Progenitor cell of endocrine pancreas (in vitro differentiated cells): ENCODE measurements around the gene UTP14C. TPM values are rescaled to one million over a fixed set of nuclear protein-coding genes. Genes with fewer than 3 reads are reported as not detected.

Source experiments
- DNase-seq: peaks from one replicate; pipeline ENCODE4 v3.0.0; 2021; ENCODE audit warnings: low spot score; ENCODE audit not compliant: unreplicated experiment
- H3K27ac Mint-ChIP-seq: 2 replicates; pipeline ENCODE4 v1.8.0; 2021; ENCODE audit warnings: mild to moderate bottlenecking, moderate library complexity, mixed read lengths
- H3K27me3 Mint-ChIP-seq: 2 replicates; pipeline ENCODE4 v1.8.0; 2021; ENCODE audit warnings: mixed read lengths
- H3K36me3 Mint-ChIP-seq: 2 replicates; pipeline ENCODE4 v1.8.0; 2022; ENCODE audit warnings: mixed read lengths; ENCODE audit not compliant: insufficient read depth
- H3K4me1 Mint-ChIP-seq: 2 replicates; pipeline ENCODE4 v1.8.0; 2021; ENCODE audit warnings: low read depth, mixed read lengths
- H3K4me3 Mint-ChIP-seq: 2 replicates; pipeline ENCODE4 v1.8.0; 2021; ENCODE audit warnings: low read depth, mild to moderate bottlenecking, moderate library complexity, mixed read lengths
- H3K9me3 Mint-ChIP-seq: 2 replicates; pipeline ENCODE4 v1.8.0; 2021; ENCODE audit warnings: low read depth, mixed read lengths
- total RNA-seq: library from RNA; stranded (reverse); gene quantifications from 2 replicates; pipeline ENCODE4 v1.2.1, GENCODE V29; 2021
- TF ChIP-seq, protein P1 (sequence below): fragments of 200-600 bp; sonication (generic); IDR thresholded peaks from one replicate; pipeline ENCODE4 v1.5.0; 2021; ENCODE audit warnings: antibody characterized with exemption, mild to moderate bottlenecking; ENCODE audit not compliant: unreplicated experiment

Gene UTP14C
- total RNA-seq, 1 donor from 2014 or later = 22.6 TPM

- H3K4me1 Mint-ChIP-seq = peaks cover 81% of the 10 kb centered on the region
- peak overlapping the region; percentile 92 for H3K27ac Mint-ChIP-seq
Measured at GRCh38 chr13:52003541-52003940, 20.9 kb upstream of the UTP14C start.

DNA sequence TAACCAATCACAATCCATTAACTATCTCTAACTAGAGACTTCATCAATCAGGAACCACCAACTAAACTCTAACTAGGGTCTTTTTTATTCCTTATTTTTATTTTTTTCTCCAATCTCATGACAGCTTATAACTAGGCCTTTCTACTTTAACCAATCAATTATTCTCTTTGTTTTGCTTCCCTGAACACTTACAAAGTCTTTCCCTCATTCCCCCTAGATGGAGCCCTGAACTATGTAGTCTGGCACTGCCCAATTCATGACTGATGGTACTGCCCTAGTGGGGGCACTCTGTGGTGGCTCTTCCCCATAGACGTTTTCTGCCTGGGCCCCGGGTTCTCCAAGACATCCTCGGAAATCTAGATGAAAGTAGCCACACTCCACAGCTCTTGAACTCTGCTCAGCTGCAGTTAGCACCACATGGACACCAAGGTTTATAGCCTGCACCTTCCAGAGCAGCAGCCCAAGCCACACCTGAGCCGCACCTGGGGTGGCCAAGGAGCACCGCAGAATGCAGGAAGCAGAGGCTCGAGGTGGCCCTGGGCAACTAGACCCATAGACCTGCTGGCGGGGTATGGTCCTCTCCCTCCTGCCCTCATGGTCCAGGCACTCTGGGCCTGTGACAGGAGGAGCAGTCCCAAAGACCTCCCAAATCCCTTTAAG is 19.9 kb upstream of the UTP14C start:
- no peak for DNase-seq
- Mint-ChIP-seq H3K27ac (peak overlapping the region; percentile 92), H3K27me3 (no peaks in the 10 kb centered on the region), H3K4me3 (peak overlapping the region; percentile 7), H3K9me3 (no peaks in the 10 kb centered on the region), H3K4me1 (peaks cover 77% of the 10 kb centered on the region), H3K36me3 (peaks cover 12% of the 10 kb centered on the region)
- TF ChIP-seq, protein P1, sequence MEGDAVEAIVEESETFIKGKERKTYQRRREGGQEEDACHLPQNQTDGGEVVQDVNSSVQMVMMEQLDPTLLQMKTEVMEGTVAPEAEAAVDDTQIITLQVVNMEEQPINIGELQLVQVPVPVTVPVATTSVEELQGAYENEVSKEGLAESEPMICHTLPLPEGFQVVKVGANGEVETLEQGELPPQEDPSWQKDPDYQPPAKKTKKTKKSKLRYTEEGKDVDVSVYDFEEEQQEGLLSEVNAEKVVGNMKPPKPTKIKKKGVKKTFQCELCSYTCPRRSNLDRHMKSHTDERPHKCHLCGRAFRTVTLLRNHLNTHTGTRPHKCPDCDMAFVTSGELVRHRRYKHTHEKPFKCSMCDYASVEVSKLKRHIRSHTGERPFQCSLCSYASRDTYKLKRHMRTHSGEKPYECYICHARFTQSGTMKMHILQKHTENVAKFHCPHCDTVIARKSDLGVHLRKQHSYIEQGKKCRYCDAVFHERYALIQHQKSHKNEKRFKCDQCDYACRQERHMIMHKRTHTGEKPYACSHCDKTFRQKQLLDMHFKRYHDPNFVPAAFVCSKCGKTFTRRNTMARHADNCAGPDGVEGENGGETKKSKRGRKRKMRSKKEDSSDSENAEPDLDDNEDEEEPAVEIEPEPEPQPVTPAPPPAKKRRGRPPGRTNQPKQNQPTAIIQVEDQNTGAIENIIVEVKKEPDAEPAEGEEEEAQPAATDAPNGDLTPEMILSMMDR = no peak

More at GRCh38 chr13:52003541-52003940, 20.9 kb upstream of the UTP14C start:
- no peak overlapping the region for H3K4me3 Mint-ChIP-seq
- peaks cover 10% of the 10 kb centered on the region for H3K36me3 Mint-ChIP-seq
- no peak for DNase-seq
- H3K27me3 Mint-ChIP-seq = no peaks in the 10 kb centered on the region
- TF ChIP-seq, protein P1 = no peak
- H3K9me3 Mint-ChIP-seq = no peaks in the 10 kb centered on the region

DNA sequence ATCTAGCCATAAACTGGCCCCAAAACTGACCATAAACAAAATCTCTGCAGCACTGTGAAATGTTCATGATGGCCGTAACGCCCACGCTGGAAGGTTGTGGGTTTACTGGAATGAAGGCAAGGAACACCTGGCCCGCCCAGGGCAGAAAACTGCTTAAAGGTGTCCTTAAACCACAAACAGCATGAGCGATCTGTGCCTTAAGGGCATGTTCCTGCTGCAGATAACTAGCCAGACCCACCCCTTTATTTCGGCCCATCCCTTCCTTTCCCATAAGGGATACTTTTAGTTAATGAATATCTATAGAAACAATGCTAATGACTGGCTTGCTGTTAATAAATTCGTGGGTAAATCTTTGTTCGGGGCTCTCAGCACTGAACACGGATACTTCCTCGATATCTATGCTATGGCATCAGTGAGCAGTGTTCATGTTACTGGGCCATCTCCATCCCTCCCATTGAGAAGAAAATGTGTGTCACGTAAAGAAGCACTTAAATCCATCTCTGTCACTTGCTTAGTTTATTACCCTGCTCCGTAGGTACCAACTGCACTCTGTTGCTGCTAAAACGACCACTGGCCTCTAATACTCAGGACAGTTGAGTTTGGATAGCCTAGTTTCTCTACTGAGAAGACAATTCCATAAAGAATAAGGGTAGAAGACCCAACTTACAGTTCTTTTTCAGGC is 18.5 kb upstream of the UTP14C start:
- Mint-ChIP-seq H3K27ac (peak overlapping the region; percentile 44), H3K27me3 (no peaks in the 10 kb centered on the region)
- TF ChIP-seq, protein P1 = no peak

DNA sequence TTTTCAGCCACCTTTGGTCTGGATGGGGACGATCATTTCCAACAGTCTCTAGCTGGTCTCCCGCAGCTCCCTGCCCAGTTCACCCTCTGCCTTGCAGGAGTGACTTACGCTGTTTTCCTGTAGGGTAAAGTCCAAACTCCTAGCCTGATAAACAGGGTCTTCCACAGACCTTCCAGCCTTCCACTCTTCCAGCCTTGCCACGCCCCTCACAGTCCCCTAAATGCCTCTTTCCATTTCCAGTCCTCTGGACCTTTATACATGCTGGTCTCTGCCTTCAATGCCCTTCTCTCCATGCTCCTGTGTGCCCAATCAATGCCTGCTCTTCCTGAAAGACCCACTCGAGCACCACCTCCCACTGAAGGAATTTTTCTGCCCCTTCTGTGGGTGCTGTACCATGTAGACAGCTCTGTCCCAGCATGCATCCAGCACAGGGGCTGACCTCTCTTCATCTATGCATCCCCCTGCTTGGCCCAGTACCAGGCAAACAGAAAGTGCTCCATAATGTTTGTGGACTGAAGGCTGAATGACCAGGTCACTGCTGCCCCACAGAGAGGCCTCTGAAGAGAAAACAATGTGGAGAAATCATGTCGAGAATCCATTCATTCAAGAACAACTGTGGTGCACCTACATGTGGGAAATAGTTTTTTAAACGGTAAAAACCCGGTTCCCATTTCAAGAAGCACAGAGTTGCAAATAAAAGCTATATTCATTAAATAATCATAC is 17.8 kb upstream of the UTP14C start:
- Mint-ChIP-seq H3K27ac (peak overlapping the region; percentile 44), H3K4me1 (peaks cover 75% of the 10 kb centered on the region), H3K9me3 (no peaks in the 10 kb centered on the region), H3K36me3 (peaks cover 12% of the 10 kb centered on the region), H3K27me3 (no peaks in the 10 kb centered on the region), H3K4me3 (peak overlapping the region; percentile 3)
- TF ChIP-seq, protein P1 = no peak
- DNase-seq = no peak

More for the DNA sequence above, 18.5 kb upstream of the UTP14C start:
- peaks cover 12% of the 10 kb centered on the region for H3K36me3 Mint-ChIP-seq
- DNase-seq = no peak
- H3K4me1 Mint-ChIP-seq = peaks cover 79% of the 10 kb centered on the region
- no peak overlapping the region for H3K4me3 Mint-ChIP-seq
- no peaks in the 10 kb centered on the region for H3K9me3 Mint-ChIP-seq

- Mint-ChIP-seq H3K27ac (peak overlapping the region; percentile 26), H3K36me3 (peaks cover 12% of the 10 kb centered on the region), H3K27me3 (no peaks in the 10 kb centered on the region), H3K4me3 (peak overlapping the region; percentile 100), H3K4me1 (peaks cover 54% of the 10 kb centered on the region), H3K9me3 (no peaks in the 10 kb centered on the region)
- TF ChIP-seq, protein P1 = no peak
- DNase-seq = no peak
Measured at GRCh38 chr13:52009946-52010345, 14.5 kb upstream of the UTP14C start.
